HG02884 (cell line): Measurements from ENCODE around the gene ETV3L.
"Not testable (repeated sequence)": the region's sequence is repeated elsewhere in the genome, so short reads cannot be mapped to it uniquely, and the experiment has no call there.

Experiments
- ATAC-seq: cut with Tn5 transposase; IDR thresholded peaks from one replicate; pipeline ENCODE4 v1.9.1; 2021; ENCODE audit warnings: mild to moderate bottlenecking, moderate library complexity; ENCODE audit not compliant: unreplicated experiment

ETV3L gene

DNA sequence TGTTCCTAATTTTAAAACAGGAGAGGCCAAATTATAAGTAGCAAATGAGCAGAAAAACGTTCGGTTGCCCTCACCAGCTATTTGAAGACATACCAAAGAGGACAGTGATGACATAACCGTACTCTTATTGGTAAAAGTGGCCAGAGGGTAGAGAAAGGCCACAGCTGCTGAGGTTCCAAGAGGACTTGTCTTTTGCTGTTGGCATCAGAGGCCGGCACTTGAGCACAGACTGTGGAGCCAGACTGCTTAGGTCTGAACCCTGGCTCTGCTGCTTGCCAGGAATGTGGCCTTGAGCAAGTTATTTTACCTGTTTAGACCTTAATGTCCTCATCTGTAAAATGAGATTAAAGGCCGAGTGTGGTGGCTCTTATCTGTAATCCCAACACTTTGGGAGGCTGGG lies 14.9 kb downstream of the ETV3L start:
- no peak for ATAC-seq

DNA sequence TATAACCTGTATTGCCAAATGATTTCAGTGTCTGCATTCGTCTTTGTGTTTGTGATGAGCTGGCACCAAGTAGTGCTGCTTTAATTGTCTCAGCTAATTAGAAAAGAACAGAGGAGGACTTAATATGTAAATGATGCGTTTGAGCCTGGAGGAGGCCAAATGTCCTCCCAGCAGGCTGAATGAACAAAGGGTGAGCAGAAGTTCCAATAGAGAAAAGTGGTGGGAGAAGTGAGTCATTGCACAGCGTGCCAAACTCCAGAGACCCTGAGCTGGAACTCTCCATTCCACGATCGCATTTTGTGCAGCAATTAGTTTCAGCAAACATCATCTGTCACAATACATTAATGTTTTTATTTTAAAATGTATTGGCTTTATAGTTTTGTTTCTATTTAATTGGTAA lies 17.9 kb downstream of the ETV3L start:
- no peak for ATAC-seq

DNA sequence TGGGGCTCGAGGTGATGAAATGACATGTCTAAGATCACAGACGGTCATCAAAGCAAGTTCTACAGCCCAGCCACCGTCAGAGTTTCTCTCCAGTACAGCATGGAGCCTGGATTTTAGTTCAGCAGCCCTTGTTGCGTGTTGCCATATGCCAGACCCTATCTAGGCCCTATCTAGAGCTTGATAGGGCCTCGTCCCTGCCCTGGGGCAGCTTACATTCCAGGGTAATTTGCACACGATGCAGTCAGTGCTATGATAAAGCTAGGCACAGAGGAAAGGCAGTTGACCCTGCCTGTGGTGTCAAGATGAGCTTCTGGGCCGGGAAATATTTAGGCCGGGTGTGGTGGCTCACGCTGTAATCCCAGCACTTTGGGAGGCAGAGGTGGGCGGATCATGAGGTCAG lies 18.9 kb downstream of the ETV3L start:
- no peak for ATAC-seq

DNA sequence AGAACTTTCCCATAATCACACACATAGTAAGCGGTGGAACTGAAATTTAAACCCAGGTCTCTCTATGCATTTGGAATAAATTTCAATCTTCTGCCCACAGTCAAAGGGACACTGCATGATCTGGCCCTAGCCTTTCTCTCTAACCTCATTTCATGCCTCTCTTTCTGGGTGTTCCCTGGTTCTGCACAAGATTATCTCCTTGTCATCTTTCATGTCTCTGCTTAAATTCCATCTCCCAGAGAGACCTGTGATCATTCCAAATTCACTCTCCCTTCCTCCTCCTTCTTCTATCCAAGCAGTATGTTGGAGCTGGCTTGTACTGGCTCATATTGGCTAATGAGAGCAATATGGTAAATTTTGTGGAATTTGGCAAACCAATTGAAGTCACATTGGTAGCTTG lies 22.2 kb downstream of the ETV3L start:
- no peak for ATAC-seq

DNA sequence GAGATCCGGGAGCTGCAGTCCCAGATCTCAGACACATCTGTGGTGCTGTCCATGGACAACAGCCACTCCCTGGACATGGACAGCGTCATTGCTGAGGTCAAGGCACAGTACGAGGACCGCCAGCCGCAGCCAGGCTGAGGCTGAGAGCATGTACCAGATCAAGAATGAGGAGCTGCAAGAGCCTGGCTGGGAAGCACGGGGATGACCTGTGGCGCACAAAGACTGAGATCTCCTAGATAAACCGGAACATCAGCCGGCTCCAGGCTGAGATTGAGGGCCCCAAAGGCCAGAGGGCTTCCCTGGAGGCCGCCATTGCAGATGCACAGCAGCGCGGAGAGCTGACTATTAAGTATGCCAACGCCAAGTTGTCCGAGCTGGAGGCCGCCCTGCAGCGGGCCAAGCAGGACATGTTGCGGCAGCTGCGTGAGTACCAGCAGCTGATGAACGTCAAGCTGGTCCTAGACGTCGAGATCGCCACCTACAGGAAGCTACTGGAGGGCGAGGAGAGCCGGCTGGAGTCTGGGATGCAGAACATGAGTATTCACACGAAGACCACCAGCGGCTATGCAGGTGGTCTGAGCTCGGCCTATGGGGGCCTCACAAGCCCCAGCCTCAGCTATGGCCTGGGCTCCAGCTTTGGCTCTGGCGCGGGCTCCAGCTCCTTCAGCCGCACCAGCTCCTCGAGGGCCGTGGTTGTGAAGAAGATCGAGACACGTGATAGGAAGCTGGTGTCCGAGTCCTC lies 25.5 kb downstream of the ETV3L start:
- no peak for ATAC-seq

DNA sequence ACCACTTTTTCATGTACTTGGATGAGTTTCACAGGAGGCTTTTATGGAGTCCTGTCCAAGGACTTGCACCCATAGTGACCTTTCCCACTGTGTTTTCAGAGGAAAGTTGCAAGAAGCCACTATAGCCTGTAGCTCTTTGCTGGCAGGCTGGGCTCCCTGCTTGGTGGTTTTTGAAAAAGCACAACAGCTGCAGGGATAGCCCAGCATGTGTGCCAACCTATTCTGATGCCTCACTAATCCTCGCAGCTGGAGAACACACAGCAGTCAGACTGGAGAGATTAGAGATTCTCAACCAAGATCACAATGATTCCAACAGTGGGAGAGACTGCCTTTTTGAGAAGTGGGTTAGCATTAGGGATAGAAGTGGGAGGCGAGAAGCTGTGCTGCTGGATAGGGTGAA lies 30.0 kb downstream of the ETV3L start:
- ATAC-seq: no peak

DNA sequence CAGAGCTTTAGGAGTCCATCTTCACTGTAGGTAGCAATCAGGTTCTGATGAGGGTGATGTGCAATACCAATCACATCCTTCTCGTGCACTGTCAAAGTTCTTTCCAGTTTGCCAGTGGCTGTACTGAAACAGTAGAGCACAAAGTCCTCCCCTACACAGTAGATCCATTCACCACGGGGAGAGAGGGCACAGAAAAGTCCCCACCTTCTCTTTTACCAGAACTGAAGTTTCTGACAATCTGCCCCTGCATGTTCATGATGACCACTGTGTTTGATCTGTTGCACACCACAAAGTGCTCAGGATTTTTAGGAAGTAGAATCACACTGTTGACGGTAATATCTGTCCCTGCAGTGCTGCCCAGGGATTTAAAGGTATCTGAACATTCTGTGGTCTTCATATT lies 40.4 kb downstream of the ETV3L start:
- not testable (repeated sequence) for ATAC-seq

DNA sequence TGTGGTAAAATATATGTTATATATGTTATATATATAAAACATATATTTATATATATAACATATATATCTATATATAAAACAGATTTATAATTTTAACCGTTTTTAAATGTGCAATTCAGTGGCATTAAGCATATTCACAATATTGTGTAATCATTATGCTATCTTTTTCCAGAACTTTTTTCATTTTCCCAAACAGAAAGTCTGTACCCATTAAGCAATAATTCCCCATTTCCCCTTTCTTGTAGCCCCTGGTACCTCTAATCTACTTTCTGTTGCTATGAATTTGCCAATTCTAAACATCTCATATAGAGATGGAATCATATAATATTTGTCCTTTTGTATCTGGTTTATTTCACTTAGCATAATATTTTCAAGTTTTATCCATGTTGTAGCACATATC lies 43.3 kb downstream of the ETV3L start:
- no peak for ATAC-seq

DNA sequence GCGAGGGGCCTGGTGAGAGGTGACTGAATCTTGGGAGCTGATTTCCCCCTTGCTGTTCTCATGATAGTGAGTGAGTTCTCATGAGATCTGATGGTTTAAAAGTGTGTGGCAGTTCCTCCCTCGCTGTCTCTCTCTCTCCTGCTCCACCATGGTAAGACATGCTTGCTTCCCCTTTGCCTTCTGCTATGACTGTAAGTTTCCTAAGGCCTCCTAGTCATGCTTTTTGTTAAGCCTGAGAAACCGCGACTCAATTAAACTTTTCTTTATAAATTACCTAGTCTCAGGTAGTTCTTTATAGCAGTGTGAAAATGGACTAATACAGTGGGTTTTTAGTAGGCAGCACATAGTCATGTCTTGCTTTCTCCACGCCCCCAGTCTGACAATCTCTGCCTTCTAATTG lies 43.9 kb downstream of the ETV3L start:
- not testable (repeated sequence) for ATAC-seq

DNA sequence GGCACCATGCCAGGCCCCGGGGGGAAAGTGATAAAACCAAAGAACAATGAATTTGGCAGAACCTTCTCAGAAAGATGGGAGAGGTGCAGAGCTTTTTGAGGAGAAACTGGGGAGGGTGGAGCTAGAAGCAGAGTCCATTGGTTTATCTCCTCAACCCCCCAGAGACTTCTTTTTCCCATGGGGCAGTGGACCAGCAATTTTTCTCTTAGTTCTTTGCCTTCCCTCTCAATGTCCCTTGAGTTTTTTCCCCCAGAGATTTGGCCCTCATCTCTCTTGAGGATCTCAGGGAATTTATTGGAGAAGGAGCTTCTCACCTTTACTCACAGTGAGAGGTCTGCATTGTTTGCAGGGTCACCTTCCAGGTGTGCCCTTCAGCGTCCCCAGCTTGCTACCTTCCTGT lies 48.8 kb downstream of the ETV3L start:
- ATAC-seq: no peak

DNA sequence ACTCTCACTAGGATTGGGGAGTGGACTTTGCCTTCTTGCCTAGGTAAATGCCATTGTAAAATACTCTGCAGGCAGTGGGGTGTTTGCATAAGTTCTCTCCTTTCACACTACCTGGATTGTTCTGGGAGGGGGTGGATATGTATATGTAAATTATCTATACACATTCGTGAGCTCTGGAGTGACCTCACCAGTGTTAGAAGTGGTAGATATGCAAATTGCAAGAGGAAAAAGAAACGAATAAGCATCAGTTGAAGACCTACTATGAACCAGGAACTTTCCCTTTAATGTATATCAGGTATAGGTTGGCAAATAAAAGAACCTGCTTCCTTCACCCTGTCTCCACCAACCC lies 52.6 kb downstream of the ETV3L start:
- no peak for ATAC-seq

DNA sequence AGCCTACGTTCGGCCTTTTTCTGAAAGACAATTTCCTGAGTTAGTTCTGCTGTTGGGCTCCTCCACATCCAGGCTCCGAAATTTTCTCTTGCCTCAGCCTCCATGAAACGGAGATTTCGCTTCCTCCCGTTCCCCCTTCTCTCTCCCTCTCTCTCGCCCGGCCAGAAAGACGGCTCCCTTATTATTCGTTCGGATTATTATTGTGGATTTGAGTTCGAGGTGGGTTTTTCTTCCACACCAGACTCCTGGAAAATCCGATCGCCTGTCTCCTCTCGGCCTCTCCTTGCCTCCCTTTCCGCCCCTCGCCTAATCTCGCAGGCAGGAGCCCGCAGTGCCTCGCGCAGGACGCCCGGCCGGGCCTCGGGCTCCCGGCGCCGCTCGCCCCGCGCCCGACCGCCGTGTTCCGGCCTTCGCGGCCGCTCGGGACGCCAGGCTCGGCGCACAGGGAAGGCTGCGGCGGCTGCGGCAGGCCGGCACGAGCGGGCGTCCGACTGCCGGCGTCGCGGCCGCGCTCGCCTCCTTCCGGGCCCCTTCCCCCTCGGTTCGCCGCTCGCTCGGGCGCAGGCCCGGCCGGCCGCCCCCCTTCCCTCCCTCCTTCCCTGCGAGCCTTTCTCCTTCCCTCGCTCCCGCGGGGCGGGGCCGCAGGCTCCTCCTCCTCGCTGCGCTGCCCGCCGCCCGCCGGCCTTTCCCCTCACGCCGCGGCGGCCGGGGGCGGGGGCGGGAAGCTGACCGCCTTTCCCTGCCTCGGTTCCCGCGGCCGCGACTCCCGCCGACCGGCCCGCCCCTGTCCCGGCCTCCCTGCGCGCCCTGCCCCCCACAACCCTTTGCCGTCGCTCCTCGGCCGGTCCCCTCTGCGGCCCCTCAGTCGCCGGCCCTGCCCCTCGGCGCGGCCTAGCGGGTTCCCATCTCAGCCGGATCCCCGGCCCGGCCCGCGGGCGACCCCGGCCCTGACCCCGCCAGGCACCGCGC lies 54.1 kb downstream of the ETV3L start, which contains the start of gene ARHGEF11:
Gene ARHGEF11, minus strand, starts transcription at position 493 of the 969 bp plus-strand sequence. CDS start 1,412 bp downstream, outside the sequence.
- ATAC-seq: peak; percentile 62

DNA sequence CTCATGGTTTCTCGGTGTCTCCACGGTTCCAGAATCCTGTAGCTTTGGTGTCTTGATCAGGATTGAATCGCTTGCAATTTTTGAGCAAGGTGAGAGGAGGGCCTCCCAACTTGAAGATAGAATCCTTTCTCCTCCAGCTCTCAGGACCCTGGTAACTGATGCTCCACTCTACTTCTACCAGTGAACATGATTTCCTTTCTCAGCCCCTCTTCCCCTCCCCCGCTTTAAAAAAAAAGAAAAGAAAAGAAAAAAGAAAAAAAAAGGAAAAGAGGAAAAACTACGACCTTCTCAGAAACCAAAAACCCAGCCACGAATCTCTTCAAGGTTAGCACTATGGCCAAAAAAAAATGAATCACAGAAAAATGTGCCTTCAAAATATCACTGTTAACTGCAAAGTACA lies 55.3 kb downstream of the ETV3L start:
- no peak for ATAC-seq

DNA sequence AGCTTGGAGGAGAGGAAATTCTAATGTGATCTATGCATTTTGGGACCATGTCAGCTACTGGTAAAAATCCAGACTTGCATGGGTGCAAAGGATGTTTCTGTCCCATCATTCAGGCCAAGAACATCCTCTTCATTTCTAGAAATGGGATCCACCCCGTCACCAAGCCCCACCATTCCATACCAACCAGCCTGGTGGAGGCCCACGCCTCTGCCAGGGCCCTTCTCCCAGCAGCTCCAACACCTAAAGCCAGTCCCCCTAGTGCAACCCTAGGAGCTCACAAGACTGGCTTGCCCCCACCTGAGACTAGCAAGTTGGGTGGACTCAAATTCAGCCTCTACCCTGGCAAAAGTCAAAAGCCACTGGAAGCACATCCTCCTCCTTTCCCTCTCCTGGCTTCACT lies 55.9 kb downstream of the ETV3L start:
- ATAC-seq: no peak

DNA sequence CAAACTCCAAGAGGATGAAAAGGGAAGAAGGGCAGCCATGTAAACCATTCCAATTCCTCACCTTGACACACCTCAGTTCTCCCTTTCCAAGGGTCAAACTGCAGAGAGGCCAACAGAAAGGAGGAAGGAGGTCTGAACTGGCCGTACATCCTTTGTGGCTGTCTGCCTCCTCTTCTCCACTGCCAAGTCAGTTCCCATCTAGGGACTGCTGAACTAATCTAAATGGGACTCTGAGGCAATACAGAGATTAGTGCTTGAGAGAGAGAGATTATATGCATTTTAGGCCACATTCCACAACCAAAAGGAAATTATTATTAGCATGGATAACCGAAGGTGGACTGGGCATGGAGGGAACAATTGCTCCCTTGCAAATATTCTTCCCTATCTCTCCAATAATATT lies 56.8 kb downstream of the ETV3L start:
- ATAC-seq: no peak
